DMS53 (cell line): ENCODE measurements around the gene SLC2A1.

ENCODE experiments used
- DNase-seq: peaks from one replicate; lab custom pipeline; 2025; lab: John Stamatoyannopoulos, UW

Gene SLC2A1

GRCh38 chr1:42891465-42892138 is 67.1 kb downstream of the SLC2A1 start:
- peak; percentile 34 for DNase-seq

GRCh38 chr1:42889264-42889663 is 69.4 kb downstream of the SLC2A1 start:
- DNase-seq, result no peak

DNA sequence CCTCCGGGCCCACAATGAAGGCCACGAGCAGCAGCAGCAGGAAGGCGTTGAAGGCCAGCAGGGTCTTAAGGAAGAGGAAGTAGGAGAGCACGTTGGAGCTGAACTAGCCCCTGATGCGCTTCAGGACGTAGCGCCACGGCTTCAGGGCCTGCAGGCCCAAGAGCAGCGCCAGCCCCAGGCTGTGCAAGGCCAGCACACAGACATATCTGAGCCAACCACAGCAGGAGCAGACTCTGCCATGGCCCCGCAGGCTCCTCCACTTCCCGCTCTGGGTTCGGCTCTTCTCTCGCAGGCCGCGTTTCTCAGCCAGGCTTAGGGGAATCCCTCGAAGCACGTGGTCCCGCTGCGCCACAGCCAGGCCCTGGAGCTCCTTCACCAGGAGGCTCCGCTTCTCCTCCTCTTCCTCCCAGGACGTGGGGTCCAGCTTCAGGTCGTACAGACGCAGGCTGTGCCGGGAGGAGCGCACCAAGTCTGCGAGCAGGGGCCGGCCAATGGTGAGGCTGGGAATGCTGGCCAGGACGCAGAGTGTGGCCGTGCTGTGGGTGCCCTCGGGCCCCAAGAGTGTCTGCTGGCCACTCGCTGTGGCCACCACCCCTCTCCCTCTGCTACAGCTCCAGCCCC is 70.5 kb downstream of the SLC2A1 start:
- no peak for DNase-seq

- DNase-seq, result no peak
Observed at GRCh38 chr1:42887366-42887765, 71.3 kb downstream of the SLC2A1 start.

DNA sequence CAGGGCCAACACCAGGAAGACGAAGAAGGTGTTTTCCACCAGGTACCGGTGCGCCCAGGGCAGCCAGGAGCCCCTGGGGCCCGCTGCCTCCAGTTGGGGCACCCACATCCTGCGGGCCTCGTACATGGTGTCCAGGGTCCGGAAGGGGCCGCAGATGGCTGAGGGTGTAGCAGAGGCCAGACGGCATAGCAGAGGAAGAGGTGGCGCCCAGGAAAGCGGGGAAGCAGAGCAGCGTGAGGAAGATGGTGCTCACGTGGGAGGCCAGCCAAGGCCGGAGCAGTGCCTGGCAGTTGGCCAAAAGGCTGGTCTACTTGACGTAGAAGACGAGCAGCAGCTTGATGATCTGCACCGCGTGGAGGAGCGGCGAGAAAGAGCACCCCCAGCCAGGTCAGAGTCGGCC is 71.9 kb downstream of the SLC2A1 start:
- DNase-seq, result peak; percentile 40

- DNase-seq, result no peak
Observed at GRCh38 chr1:42886046-42886739, 72.5 kb downstream of the SLC2A1 start.

- peak; percentile 22 for DNase-seq
Observed at GRCh38 chr1:42880384-42880783, 78.3 kb downstream of the SLC2A1 start.

- DNase-seq, result no peak
Observed at GRCh38 chr1:42877380-42877779, 81.3 kb downstream of the SLC2A1 start.

GRCh38 chr1:42876009-42876408 is 82.7 kb downstream of the SLC2A1 start:
- DNase-seq, result no peak
